GM18868 (cell line): ENCODE results near the gene SIRPG.
"Not testable (repeated sequence)": the region's sequence is repeated elsewhere in the genome, so short reads cannot be mapped to it uniquely, and the experiment has no call there.

Source experiments
- ATAC-seq: cut with Tn5 transposase; IDR thresholded peaks from one replicate; pipeline ENCODE4 v1.9.1; 2021; ENCODE audit warnings: mild to moderate bottlenecking, moderate library complexity; ENCODE audit not compliant: unreplicated experiment

SIRPG gene

DNA sequence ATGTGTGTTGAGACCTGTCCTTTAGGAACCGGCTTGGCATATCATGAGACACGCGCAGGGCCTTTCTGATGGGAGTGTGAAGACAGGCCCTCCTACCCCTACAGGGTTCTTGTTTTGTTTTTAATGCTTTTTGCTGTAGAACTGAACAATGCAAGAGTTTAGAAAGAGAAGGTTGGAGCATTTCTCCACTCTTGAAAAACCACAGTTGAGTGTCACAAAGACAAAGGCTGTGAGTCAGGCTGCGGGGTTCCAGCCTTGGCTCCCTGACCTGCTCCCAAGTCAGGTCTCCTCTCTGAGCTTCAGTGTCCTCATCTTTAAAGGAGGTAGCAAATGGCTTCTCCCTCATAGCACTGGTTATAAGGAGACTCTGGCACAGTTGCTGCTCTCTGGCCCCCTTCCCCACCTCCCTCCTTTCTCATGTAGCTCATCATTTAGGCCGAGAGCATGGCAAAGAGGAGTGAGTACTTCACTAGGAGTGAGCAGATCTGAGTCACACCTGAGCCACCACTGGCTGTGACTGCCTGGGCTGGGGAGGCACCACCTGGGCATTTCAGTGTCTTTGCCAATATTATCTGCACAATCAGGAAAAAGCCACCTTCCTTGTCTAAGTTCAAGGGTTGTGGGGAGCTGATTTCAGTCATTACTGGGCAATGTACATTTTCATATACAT, 48.8 kb downstream of the SIRPG start:
- not testable (repeated sequence) for ATAC-seq

DNA sequence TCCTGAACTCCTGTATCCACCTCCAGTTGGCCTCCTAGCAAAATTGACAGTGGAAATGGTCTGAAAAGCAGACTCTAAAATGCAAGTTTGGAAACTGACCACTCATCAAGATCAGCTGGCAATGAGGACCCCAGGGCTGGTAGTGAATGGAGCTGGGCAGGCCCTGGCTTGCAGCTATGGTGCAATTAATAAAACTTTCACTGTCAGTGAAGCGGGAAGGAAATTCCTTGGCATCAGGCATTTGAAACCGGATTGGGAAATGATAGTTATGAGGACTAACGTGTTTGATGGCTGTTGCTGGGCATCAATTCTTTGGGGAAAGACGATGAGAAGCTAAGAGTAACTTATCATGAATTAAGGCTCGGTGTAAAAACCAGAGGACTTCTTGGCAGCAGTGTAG, 56.8 kb downstream of the SIRPG start:
- no peak for ATAC-seq

DNA sequence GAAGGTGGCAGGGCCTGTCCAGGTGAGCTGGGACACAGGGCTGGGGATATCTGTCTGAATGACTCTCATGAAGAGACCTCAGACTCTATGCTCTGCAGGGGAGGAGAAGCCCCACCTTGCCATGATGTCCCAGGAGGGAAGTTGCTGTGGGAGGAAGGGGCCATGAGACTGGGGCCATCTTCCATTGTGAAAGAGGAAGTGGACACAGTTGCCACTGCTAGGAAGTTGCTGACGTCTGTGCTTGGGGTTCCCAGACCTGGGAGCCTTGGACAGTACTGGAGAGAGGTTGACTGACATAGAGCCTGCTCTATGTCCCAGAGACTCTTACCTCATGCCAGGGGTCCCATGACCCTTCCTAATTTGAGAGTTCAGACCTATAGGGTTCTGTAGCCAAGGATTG, 62.2 kb downstream of the SIRPG start:
- ATAC-seq: no peak

DNA sequence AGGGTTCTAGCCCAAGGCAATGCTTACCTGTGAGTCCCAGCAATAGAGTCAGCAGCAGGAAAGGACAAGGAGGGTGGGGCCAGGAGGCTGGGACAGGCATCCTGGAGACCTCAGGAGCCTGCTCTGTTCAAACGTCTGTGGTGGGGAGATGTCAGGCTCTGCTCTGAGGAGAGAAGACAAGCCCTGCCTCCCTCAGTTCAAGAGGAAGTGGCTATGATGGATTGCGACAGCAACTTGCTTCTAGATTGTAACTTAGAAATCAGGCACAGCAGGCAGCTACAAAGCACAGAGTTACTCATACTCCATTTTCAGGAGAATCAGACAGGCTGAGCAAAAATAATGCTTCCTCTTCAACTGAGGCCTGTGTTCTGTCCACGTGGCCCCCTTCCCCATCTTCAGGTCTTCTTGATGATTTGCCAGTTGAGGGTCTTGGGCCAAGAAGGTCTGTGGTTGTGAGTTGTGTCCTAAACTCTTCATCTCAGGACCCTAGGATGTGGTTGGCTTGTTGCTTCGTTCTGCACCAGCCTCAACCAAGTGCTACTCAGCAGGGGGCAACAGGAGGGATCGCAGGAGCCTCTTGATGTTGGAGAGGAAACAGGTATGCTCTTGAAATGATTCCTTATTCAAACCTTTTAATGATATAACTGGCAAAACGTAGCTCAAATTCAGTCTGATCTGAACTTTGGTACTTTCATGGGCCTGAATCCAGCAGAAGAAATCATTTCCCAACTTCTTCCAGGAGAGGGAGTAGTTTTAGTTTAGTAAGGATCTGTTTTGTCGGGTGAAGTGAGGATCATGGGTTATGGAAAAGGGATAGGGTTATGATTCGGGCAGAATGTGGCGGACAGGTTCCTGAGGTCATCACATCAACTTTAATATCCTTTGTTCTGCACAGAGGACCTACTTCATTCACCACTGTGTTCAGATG, 68.8 kb downstream of the SIRPG start:
- no peak for ATAC-seq

DNA sequence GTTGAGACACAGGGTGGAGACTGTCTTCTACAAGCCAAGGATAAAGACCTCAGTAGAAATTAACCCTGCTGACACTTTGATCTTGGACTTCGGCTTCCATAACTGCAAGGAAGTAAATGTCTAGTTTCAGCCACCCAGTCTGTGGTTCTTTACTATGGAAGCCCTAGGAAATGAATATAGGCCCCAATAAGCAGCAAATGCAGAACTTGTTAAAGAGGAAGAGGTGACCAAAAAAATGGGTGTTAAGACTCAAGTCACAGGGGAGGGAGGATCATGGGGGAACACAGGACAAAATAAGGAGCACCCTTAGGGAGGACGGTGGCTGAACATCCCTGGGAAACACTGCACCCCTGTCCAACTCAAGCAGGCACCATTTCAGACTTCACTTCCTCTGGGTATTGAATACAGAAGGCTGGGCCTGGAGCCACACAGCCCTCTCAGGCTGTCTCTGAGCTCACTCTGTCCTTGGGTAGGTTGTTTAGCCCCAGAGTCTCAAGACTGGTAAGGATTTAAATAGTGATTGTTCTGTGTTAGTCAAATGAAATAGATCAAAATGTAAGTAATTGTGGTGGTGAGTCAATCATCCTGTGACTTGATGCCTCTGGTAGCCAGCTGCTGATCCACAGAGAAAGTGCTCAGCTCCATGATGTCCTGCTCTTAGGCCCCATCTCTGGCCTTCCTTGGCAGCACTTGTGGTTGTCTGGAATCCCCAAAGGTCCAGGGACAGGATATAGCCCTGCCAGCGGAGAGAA, 69.6 kb downstream of the SIRPG start:
- no peak for ATAC-seq

DNA sequence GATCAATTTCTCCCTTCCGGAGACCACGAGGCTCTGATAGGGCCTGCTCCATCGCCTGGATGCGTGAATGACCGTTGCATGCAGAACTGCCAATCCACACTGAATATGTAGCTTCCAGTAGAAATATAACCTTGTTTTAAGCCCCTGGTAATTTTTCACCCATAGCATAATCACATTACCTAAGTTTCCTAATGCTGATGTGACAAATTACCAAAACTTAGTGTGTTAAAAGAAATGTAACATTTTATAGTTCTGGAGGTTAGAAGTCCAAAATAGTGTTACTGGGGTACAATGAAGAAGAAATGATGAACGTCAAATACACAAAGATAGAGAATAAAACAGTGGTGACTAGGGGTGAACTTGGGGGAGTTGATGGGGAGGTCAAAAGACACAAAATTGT, 78.1 kb downstream of the SIRPG start:
- ATAC-seq: no peak
